Stomach (tissue), 9 donors: ENCODE results near the gene ACTMAP. TPM values are rescaled to one million over a fixed set of nuclear protein-coding genes. Genes with fewer than 3 reads are reported as not detected.

Experiments used
- DNase-seq, 2 donors: peaks; one replicate each; pipeline versions ENCODE4 v3.0.0 to v3.0.0-alpha.2; 2013 to 2019
- H3K27ac ChIP-seq, 5 donors: fragments of 200-600 bp in 4 of 5; sonication (generic) in 4 of 5; one replicate each; pipeline ENCODE4 v1.5.1; 2013 to 2019; ENCODE audit warnings: mild to moderate bottlenecking in 1 of 5, moderate library complexity in 1 of 5
- H3K27me3 ChIP-seq, 3 donors: fragments of 200-600 bp; sonication (generic); one replicate each; pipeline ENCODE4 v1.5.1; 2017 to 2019; ENCODE audit warnings: mixed run types in 1 of 3
- H3K36me3 ChIP-seq, 4 donors: fragments of 200-600 bp; sonication (generic); 1 replicate in 3 of 4; 2 replicates in 1 of 4; pipeline ENCODE4 v1.5.1; 2016 to 2019
- H3K4me1 ChIP-seq, 4 donors: fragments of 200-600 bp; sonication (generic); one replicate each; pipeline ENCODE4 v1.5.1; 2016 to 2019
- H3K4me3 ChIP-seq, 4 donors: fragments of 200-600 bp; sonication (generic) in 3 of 4; one replicate each; pipeline ENCODE4 v1.5.1; 2016 to 2019; ENCODE audit warnings: mild to moderate bottlenecking in 1 of 4
- H3K9me3 ChIP-seq, 4 donors: fragments of 200-600 bp; sonication (generic); one replicate each; pipeline ENCODE4 v1.5.1; 2016 to 2019
- EP300 ChIP-seq: sonication (generic); formaldehyde crosslinking; IDR thresholded peaks from one replicate; pipeline ENCODE4 v1.6.1; 2017; ENCODE audit warnings: antibody characterized with exemption
- POLR2A ChIP-seq, 4 donors: fragments of 450-650 bp; IDR thresholded peaks; one replicate each; pipeline ENCODE4 v1.6.1; 2016; ENCODE audit warnings: antibody characterized with exemption in 4 of 4, control low read depth in 2 of 4, mild to moderate bottlenecking in 1 of 4, moderate library complexity in 1 of 4
- POLR2AphosphoS5 ChIP-seq, 3 donors: sonication (generic); formaldehyde crosslinking; IDR thresholded peaks; one replicate each; pipeline ENCODE4 v1.6.1; 2016; ENCODE audit warnings: antibody characterized with exemption in 3 of 3
- WGBS, 5 donors: extraction: QIAGEN DNeasy Blood & Tissue Kit in 3 of 5; methylation state at CpG; one replicate each; pipeline versions ENCODE4 v1.1.5 to v1.1.7; 2013 to 2018; 5-methylcytosine and 5-hydroxymethylcytosine counted together
- intact Hi-C: fragments of 100-400 bp; cut with DNase I; formaldehyde crosslinking; loops from one replicate; pipeline ENCODE4 v1.15.1; 2023; ENCODE audit warnings: low total_unique reads
- polyA plus RNA-seq, 3 donors: library from polyadenylated mRNA; stranded (reverse); fragments of 200-250 nt; gene quantifications; one replicate each; pipeline ENCODE4 v1.2.3, GENCODE V29; 2013
- total RNA-seq, 5 donors: library from RNA; depleted of rRNA; stranded (reverse); fragments of >200 nt; gene quantifications; one replicate each; pipeline versions ENCODE4 v1.1.0 to v1.2.3, GENCODE V29; 2014 to 2016
- TF ChIP-seq, protein P1 (sequence below), 7 experiments: fragments of 450-650 bp in 4 of 7; fragments of 200-600 bp in 3 of 7; sonication (generic) in 3 of 7; IDR thresholded peaks; one replicate each; pipeline ENCODE4 v1.5.1; 2016 to 2019; ENCODE audit warnings: antibody characterized with exemption in 7 of 7, control low read depth in 2 of 7, mild to moderate bottlenecking in 1 of 7
- donor health status: healthy with polysubstance abuse.
- donor health status: Bipolar disorder and iron deficiency.
- donor health status: healthy.

The ACTMAP gene
- total and polyA plus RNA-seq, 8 donors = 0.73 to 24.6 (median 8.2) TPM

DNA sequence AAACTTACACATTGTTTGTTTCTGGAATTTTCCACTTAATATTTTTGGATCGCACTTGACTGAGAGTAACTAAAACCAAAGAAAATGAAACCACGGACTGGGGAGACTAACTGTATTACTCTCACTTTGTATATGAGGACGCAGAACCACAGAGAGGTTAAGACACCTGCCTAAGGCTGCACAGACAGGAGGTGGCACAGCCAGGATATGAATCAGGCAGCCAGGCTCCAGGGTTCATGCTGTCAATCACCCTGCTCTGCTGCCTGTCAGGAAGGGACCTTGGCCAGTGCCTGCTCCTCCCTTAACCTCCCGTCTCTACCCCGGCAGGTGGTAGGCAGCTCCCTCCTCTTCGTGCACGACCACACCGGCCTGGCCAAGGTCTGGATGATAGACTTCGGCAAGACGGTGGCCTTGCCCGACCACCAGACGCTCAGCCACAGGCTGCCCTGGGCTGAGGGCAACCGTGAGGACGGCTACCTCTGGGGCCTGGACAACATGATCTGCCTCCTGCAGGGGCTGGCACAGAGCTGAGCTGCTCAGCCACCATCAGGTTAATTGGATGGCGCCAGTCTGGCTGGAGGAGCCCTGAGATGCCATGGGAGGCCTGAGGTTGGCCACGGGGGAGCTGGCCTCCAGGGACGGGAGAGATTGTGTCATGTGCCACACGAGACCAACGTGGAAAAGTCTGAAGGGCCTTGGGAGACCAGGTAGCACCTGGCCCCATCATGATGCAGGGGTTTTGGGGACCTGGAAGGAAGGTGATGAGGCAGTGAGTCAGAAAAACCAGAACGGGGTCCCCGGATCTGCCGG, 11.0 kb downstream of the ACTMAP start:
- peak overlapping the region in 2 of 5 donors; percentile 42 to 62 for H3K27ac ChIP-seq
- 78 to 85% (median 83%) methylated on average over 13 to 22 of the region's 22 CpGs for WGBS, 5 donors
- H3K36me3 ChIP-seq = peaks cover 39 to 86% (median 75%) of the 10 kb centered on the region in 4 donors
- no peak for DNase-seq
- TF ChIP-seq POLR2AphosphoS5 (IDR thresholded peaks at IDR 0.05) (no peak), POLR2A (IDR thresholded peaks at IDR 0.05) (no peak), EP300 (no peak)
- TF ChIP-seq, protein P1, sequence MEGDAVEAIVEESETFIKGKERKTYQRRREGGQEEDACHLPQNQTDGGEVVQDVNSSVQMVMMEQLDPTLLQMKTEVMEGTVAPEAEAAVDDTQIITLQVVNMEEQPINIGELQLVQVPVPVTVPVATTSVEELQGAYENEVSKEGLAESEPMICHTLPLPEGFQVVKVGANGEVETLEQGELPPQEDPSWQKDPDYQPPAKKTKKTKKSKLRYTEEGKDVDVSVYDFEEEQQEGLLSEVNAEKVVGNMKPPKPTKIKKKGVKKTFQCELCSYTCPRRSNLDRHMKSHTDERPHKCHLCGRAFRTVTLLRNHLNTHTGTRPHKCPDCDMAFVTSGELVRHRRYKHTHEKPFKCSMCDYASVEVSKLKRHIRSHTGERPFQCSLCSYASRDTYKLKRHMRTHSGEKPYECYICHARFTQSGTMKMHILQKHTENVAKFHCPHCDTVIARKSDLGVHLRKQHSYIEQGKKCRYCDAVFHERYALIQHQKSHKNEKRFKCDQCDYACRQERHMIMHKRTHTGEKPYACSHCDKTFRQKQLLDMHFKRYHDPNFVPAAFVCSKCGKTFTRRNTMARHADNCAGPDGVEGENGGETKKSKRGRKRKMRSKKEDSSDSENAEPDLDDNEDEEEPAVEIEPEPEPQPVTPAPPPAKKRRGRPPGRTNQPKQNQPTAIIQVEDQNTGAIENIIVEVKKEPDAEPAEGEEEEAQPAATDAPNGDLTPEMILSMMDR (IDR thresholded peaks at IDR 0.05) = no peak
- H3K4me1 ChIP-seq = peaks cover 0 to 25% (median 16%) of the 10 kb centered on the region in 4 donors
- no peaks in the 10 kb centered on the region for H3K9me3 ChIP-seq
- no peak overlapping the region for H3K4me3 ChIP-seq
- no peaks in the 10 kb centered on the region for H3K27me3 ChIP-seq
- intact Hi-C loops = no loop called here

GRCh38 chr19:40737102-40737644, 13.1 kb downstream of the ACTMAP start:
- TF ChIP-seq POLR2AphosphoS5 (IDR thresholded peaks at IDR 0.05) = no peak
- no peak for TF ChIP-seq POLR2A (IDR thresholded peaks at IDR 0.05)
- TF ChIP-seq, protein P1 (IDR thresholded peaks at IDR 0.05) = no peak
- no peak for TF ChIP-seq EP300
- intact Hi-C loops = no loop called here
- 84 to 93% (median 86%) methylated on average over 9 of the region's 9 CpGs for WGBS, 5 donors
- no peak overlapping the region for H3K4me3 ChIP-seq
- peaks cover 0 to 25% (median 16%) of the 10 kb centered on the region in 4 donors for H3K4me1 ChIP-seq
- H3K36me3 ChIP-seq = peaks cover 58 to 93% (median 91%) of the 10 kb centered on the region in 4 donors
- H3K27ac ChIP-seq = peak overlapping the region in 2 of 5 donors; percentile 4 to 37
- no peaks in the 10 kb centered on the region for H3K27me3 ChIP-seq
- H3K9me3 ChIP-seq = no peaks in the 10 kb centered on the region
- no peak for DNase-seq

DNA sequence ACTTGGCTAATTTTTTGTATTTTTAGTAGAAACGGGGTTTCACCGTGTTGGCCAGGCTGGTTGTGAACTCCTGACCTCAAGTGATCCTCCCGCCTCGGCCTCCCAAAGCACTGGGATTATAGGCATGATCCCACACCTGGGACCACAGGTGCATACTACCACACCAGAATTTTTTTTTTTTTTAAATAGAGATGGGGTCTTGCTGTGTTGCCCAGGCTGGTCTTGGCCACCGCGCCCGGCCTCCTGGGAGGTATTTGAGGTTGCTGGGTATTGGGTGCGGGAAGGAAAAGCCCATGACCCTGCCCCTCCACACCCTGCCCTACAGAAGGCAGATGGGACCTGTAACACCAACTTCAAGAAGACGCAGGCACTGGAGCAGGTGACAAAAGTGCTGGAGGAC, 13.6 kb downstream of the ACTMAP start:
- H3K4me1 ChIP-seq = peaks cover 0 to 25% (median 16%) of the 10 kb centered on the region in 4 donors
- H3K27ac ChIP-seq = peak overlapping the region in 2 of 5 donors; percentile 1 to 37
- no peak overlapping the region for H3K4me3 ChIP-seq
- 83 to 93% (median 89%) methylated on average over 9 of the region's 9 CpGs for WGBS, 5 donors
- H3K36me3 ChIP-seq = peaks cover 61 to 96% (median 94%) of the 10 kb centered on the region in 4 donors
- no peak for TF ChIP-seq POLR2AphosphoS5 (IDR thresholded peaks at IDR 0.05)
- intact Hi-C loops = no loop called here
- H3K27me3 ChIP-seq = no peaks in the 10 kb centered on the region
- H3K9me3 ChIP-seq = no peaks in the 10 kb centered on the region
- DNase-seq = no peak

- WGBS, 5 donors = 75 to 82% (median 77%) methylated on average over 11 of the region's 11 CpGs
- H3K27ac ChIP-seq = peak overlapping the region in 4 of 5 donors; percentile 3 to 43 (median 28)
- H3K36me3 ChIP-seq = peaks cover 76 to 100% (median 100%) of the 10 kb centered on the region in 4 donors
Observed at GRCh38 chr19:40735013-40735771, 15.1 kb downstream of the ACTMAP start.

More at GRCh38 chr19:40735013-40735771, 15.1 kb downstream of the ACTMAP start:
- Histone ChIP-seq H3K9me3 (no peaks in the 10 kb centered on the region), H3K4me1 (peaks cover 0 to 23% (median 14%) of the 10 kb centered on the region in 4 donors), H3K27me3 (no peaks in the 10 kb centered on the region), H3K4me3 (no peak overlapping the region)
- DNase-seq = no peak
- intact Hi-C loops = no loop called here
- peak in 1 of 3 donors; percentile 6 for TF ChIP-seq POLR2AphosphoS5 (IDR thresholded peaks at IDR 0.05)
- TF ChIP-seq, protein P1 (IDR thresholded peaks at IDR 0.05) = no peak
- TF ChIP-seq EP300 = no peak
- TF ChIP-seq POLR2A (IDR thresholded peaks at IDR 0.05) = no peak
